Testis (tissue), 2 donors: ENCODE measurements around the gene MPPED1.

ENCODE experiments used
- CTCF ChIP-seq, 3 experiments: fragments of 450-650 bp in 2 of 3; fragments of 200-600 bp in 1 of 3; sonication (generic) in 1 of 3; IDR thresholded peaks; one replicate each; pipeline ENCODE4 v1.5.1; 2016 to 2019; ENCODE audit warnings: antibody characterized with exemption in 3 of 3, mild to moderate bottlenecking in 2 of 3, moderate library complexity in 1 of 3
- POLR2A ChIP-seq: fragments of 450-650 bp; IDR thresholded peaks from one replicate; pipeline ENCODE4 v1.6.1; 2017; ENCODE audit warnings: antibody characterized with exemption, mild to moderate bottlenecking, moderate library complexity

GRCh38 chr22:43413826-43414225, 2.0 kb downstream of the MPPED1 start:
- no peak for TF ChIP-seq POLR2A
- no peak for TF ChIP-seq CTCF (IDR thresholded peaks at IDR 0.05)
